ENCODE data around the gene FBXL15. TPM values are rescaled to one million over a fixed set of nuclear protein-coding genes. Genes with fewer than 3 reads are reported as not detected.

FBXL15 gene
- total and polyA plus RNA-seq, 2 of the 4 experiments (the other 2 are of a cell fraction) = 3.0 to 8.4 TPM

DNA sequence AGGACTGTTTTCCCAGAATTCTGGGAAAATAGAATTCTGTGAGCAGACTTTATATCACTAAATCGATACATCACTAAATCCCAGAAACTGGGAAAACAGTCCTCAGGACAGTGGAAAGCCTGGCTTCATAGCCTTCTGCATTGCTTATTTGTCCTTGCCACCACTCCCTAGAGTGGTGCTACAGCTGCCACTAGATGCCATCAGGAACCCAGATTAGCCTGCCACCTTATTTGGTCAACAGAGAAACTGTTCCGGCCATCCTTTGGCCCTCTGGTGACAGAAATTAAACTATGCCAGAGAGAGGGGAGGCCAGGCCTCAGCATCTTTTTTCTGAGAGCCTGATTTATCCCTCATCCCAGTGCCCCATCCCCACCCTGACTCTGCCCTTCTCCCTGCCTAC is 44.8 kb upstream of the FBXL15 start:
- Histone ChIP-seq H3K23ac (ENCODE audit: low read depth, low read length) (no peak overlapping the region), H3K4me1 (ENCODE audit: control insufficient read depth, insufficient read depth, low read length) (no peaks in the 10 kb centered on the region), H3K9me1 (ENCODE audit: insufficient read depth, low read length) (no peaks in the 10 kb centered on the region), H3K4me3 (ENCODE audit: insufficient read depth, low read depth, low read length) (no peak overlapping the region), H4K20me1 (ENCODE audit: insufficient read depth, low read length) (0 out of 2 replicates have a peak, but pooled peaks cover 4% of the 10 kb centered on the region), H4K5ac (ENCODE audit: low read depth, low read length) (no peak overlapping the region), H2AK5ac (ENCODE audit: low read depth, low read length) (no peak overlapping the region), H3K4ac (ENCODE audit: low read depth, low read length) (no peak overlapping the region), H2BK5ac (ENCODE audit: low read depth, low read length, poor library complexity, severe bottlenecking) (no peak overlapping the region), H3K56ac (ENCODE audit: extremely low read depth, insufficient read depth, low read length) (no peak overlapping the region), H3K9ac (ENCODE audit: low read depth, low read length) (no peak overlapping the region), H4K91ac (ENCODE audit: insufficient read depth, low read depth, low read length) (no peak overlapping the region), H3K9me3 (ENCODE audit: control insufficient read depth, insufficient read depth, low read length) (no peaks in the 10 kb centered on the region), H3K36me3 (ENCODE audit: control insufficient read depth, insufficient read depth, low read length) (peaks cover 60% of the 10 kb centered on the region), H2BK15ac (ENCODE audit: low read depth, low read length) (no peak overlapping the region), H3K27me3 (ENCODE audit: control insufficient read depth, insufficient read depth, low read length) (no peaks in the 10 kb centered on the region), H2BK120ac (ENCODE audit: low read depth, low read length) (no peak overlapping the region), H2AFZ (replicated peaks; ENCODE audit: low read length, poor library complexity) (no peak overlapping the region), H3K4me2 (ENCODE audit: low read depth, low read length) (no peak overlapping the region), H2AK9ac (replicated peaks; ENCODE audit: low read depth, low read length, poor library complexity) (peak overlapping the region; percentile 5), H4K8ac (ENCODE audit: low read depth in 2 of 2, low read length in 2 of 2) (no peak overlapping the region), H3K79me1 (ENCODE audit: low read depth in 1 of 2, low read length in 2 of 2) (peaks cover 0 to under 1% of the 10 kb centered on the region in 2 experiments; a peak in 1 of 4 replicates), H3K27ac (ENCODE audit: insufficient read depth, low read length) (no peak overlapping the region), H2BK20ac (ENCODE audit: low read depth, low read length) (no peak overlapping the region), H3K18ac (ENCODE audit: low read depth, low read length) (no peak overlapping the region), H3K14ac (replicated peaks; ENCODE audit: low read depth, low read length) (no peak overlapping the region)
- ChIA-PET CTCF (interaction anchor here (1.4 kb wide), 1 partner anchor 18 kb away, joined by 3 read pairs; no protein-coding TSS in a partner anchor), POLR2A (ENCODE audit: unreplicated experiment) (no interaction called here)
- in situ Hi-C loops (cut with MboI; ENCODE audit: low sequenced_read_pairs) = no loop called here
- ATAC-seq (ENCODE audit: low read depth) (no peak), DNase-seq (no peak)
- no TSS peak for BruUV-seq (replicated peaks)
- no peak for TF ChIP-seq SMC3 (IDR thresholded peaks at IDR 0.05; ENCODE audit: low read depth, low read length)
- no peak for TF ChIP-seq CEBPB (IDR thresholded peaks at IDR 0.05; ENCODE audit: low read depth, low read length)
- no peak for TF ChIP-seq MXI1 (IDR thresholded peaks at IDR 0.05; ENCODE audit: borderline replicate concordance, low read depth, low read length)
- TF ChIP-seq NFE2L2 (IDR thresholded peaks at IDR 0.05; ENCODE audit: low read depth, low read length) = no peak
- TF ChIP-seq MAZ (IDR thresholded peaks at IDR 0.05; ENCODE audit: borderline replicate concordance, low read depth, low read length) = no peak
- TF ChIP-seq, protein P1, sequence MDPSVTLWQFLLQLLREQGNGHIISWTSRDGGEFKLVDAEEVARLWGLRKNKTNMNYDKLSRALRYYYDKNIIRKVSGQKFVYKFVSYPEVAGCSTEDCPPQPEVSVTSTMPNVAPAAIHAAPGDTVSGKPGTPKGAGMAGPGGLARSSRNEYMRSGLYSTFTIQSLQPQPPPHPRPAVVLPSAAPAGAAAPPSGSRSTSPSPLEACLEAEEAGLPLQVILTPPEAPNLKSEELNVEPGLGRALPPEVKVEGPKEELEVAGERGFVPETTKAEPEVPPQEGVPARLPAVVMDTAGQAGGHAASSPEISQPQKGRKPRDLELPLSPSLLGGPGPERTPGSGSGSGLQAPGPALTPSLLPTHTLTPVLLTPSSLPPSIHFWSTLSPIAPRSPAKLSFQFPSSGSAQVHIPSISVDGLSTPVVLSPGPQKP (IDR thresholded peaks at IDR 0.05; ENCODE audit: borderline replicate concordance, low read depth, low read length) = no peak
- no peak for TF ChIP-seq RCOR1 (IDR thresholded peaks at IDR 0.05; ENCODE audit: insufficient replicate concordance, low read length)
- TF ChIP-seq, protein P2, sequence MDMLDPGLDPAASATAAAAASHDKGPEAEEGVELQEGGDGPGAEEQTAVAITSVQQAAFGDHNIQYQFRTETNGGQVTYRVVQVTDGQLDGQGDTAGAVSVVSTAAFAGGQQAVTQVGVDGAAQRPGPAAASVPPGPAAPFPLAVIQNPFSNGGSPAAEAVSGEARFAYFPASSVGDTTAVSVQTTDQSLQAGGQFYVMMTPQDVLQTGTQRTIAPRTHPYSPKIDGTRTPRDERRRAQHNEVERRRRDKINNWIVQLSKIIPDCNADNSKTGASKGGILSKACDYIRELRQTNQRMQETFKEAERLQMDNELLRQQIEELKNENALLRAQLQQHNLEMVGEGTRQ (IDR thresholded peaks at IDR 0.05; ENCODE audit: low read depth, low read length) = no peak
- TF ChIP-seq, protein P3, sequence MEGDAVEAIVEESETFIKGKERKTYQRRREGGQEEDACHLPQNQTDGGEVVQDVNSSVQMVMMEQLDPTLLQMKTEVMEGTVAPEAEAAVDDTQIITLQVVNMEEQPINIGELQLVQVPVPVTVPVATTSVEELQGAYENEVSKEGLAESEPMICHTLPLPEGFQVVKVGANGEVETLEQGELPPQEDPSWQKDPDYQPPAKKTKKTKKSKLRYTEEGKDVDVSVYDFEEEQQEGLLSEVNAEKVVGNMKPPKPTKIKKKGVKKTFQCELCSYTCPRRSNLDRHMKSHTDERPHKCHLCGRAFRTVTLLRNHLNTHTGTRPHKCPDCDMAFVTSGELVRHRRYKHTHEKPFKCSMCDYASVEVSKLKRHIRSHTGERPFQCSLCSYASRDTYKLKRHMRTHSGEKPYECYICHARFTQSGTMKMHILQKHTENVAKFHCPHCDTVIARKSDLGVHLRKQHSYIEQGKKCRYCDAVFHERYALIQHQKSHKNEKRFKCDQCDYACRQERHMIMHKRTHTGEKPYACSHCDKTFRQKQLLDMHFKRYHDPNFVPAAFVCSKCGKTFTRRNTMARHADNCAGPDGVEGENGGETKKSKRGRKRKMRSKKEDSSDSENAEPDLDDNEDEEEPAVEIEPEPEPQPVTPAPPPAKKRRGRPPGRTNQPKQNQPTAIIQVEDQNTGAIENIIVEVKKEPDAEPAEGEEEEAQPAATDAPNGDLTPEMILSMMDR (conservative IDR thresholded peaks at IDR 0.05; ENCODE audit: low read depth, low read length) = no peak
- TF ChIP-seq BHLHE40 (IDR thresholded peaks at IDR 0.05; ENCODE audit: low read depth, low read length) = no peak
- TF ChIP-seq RFX5 (IDR thresholded peaks at IDR 0.05; ENCODE audit: low read depth, low read length) = no peak
- TF ChIP-seq CHD1 (IDR thresholded peaks at IDR 0.05; ENCODE audit: low read depth, low read length) = no peak
- no peak for TF ChIP-seq POLR2A (IDR thresholded peaks at IDR 0.05; ENCODE audit: low read depth, low read length)
- no peak for TF ChIP-seq FOS (IDR thresholded peaks at IDR 0.05; ENCODE audit: low read depth, low read length)
- dilution Hi-C loops (cut with HindIII; ENCODE audit: low sequenced_read_pairs, unreplicated experiment) = no loop called here
- 100% methylated on average over 1 of the region's 2 CpGs; no CpG with 5 or more reads in 1 of the 2 experiments for WGBS, 2 experiments (ENCODE audit: extremely low coverage in 2 of 2, insufficient read length in 1 of 2)
- intact Hi-C loops (cut with micrococcal nuclease) = no loop called here
